Lung (tissue), 12 donors: Measurements from ENCODE around the gene TCEA3. TPM values are rescaled to one million over a fixed set of nuclear protein-coding genes. Genes with fewer than 3 reads are reported as not detected.

ENCODE experiments used
- ATAC-seq: fragments of 200-7000 bp; cut with Tn5 transposase; one replicate; pipeline ENCODE4 v1.9.1; 2020; ENCODE audit warnings: moderate number of reproducible peaks; ENCODE audit not compliant: insufficient read depth, low FRiP score
- DNase-seq, 3 donors: peaks; one replicate each; pipeline ENCODE4 v3.0.0-alpha.2; 2013 to 2017
- H3K27ac ChIP-seq, 2 donors: one replicate each; pipeline ENCODE4 v1.5.1; 2013; ENCODE audit warnings: mild to moderate bottlenecking in 2 of 2, moderate library complexity in 2 of 2, control low read depth in 1 of 2, inconsistent platforms in 1 of 2, low read depth in 1 of 2, low read length in 1 of 2
- H3K27me3 ChIP-seq, 3 donors: one replicate each; pipeline ENCODE4 v1.5.1; 2013; ENCODE audit warnings: low read length in 2 of 3; ENCODE audit not compliant: control insufficient read depth in 3 of 3, insufficient read depth in 3 of 3
- H3K36me3 ChIP-seq, 4 donors: one replicate each; pipeline ENCODE4 v1.5.1; 2013; ENCODE audit warnings: low read length in 4 of 4, mild to moderate bottlenecking in 1 of 4, moderate library complexity in 1 of 4; ENCODE audit not compliant: control insufficient read depth in 4 of 4, insufficient read depth in 4 of 4
- H3K4me1 ChIP-seq, 5 donors: one replicate each; pipeline ENCODE4 v1.5.1; 2013; ENCODE audit warnings: low read length in 5 of 5, mild to moderate bottlenecking in 2 of 5, moderate library complexity in 1 of 5; ENCODE audit not compliant: control insufficient read depth in 5 of 5, insufficient read depth in 5 of 5
- H3K4me3 ChIP-seq: one replicate; pipeline ENCODE4 v1.5.1; 2013; ENCODE audit warnings: mild to moderate bottlenecking, control low read depth, moderate library complexity
- H3K9ac ChIP-seq, 2 donors: one replicate each; pipeline ENCODE4 v1.5.1; 2013; ENCODE audit warnings: low read length in 2 of 2, control low read depth in 1 of 2; ENCODE audit not compliant: insufficient read depth in 1 of 2
- H3K9me3 ChIP-seq, 4 donors: one replicate each; pipeline ENCODE4 v1.5.1; 2013; ENCODE audit warnings: low read length in 3 of 4, mild to moderate bottlenecking in 1 of 4, moderate library complexity in 1 of 4; ENCODE audit not compliant: control insufficient read depth in 4 of 4, insufficient read depth in 3 of 4
- CTCF ChIP-seq: IDR thresholded peaks from 2 replicates; pipeline ENCODE4 v1.5.1; 2012; ENCODE audit warnings: mild to moderate bottlenecking; ENCODE audit errors: control extremely low read depth, extremely low read depth
- WGBS, 2 donors: extraction: QIAGEN DNeasy Blood & Tissue Kit; methylation state at CpG; one replicate each; pipeline ENCODE4 v1.1.7; 2013; 5-methylcytosine and 5-hydroxymethylcytosine counted together
- polyA plus RNA-seq, 2 donors: library from polyadenylated mRNA; stranded (reverse); fragments of 200-250 nt; gene quantifications; one replicate each; pipeline ENCODE4 v1.2.1, GENCODE V29; 2013
- total RNA-seq, 2 donors: library from RNA; depleted of rRNA in 1 of 2; stranded (reverse); fragments of >200 nt in 1 of 2; gene quantifications; one replicate each; pipeline ENCODE4 v1.2.1, GENCODE V29; 2014 to 2021
- donor health status: control.
- donor health status: control.
- donor health status: Bipolar disorder and iron deficiency.
- donor health status: healthy.
- donor health status: DM: yes; HTN: yes; CAD: no.

Gene TCEA3
- total and polyA plus RNA-seq, 4 donors: 10.3 to 37.5 (median 29.9) TPM

- no peak overlapping the region for H3K4me3 ChIP-seq
- H3K9ac ChIP-seq: no peak overlapping the region
- ATAC-seq (no peak), DNase-seq (no peak)
- H3K27me3 ChIP-seq: no peaks in the 10 kb centered on the region
- peaks cover 0 to 17% (median 1%) of the 10 kb centered on the region in 4 donors for H3K36me3 ChIP-seq
- 82 to 85% methylated on average over 13 of the region's 13 CpGs for WGBS, 2 donors
- TF ChIP-seq CTCF: no peak
- H3K4me1 ChIP-seq: peaks cover 12 to 28% (median 17%) of the 10 kb centered on the region in 5 donors
- no peak overlapping the region for H3K27ac ChIP-seq
- H3K9me3 ChIP-seq: no peaks in the 10 kb centered on the region
These were observed 52.3 kb downstream of the TCEA3 start for GRCh38 chr1:23371987-23372880.

GRCh38 chr1:23370709-23371584, 53.6 kb downstream of the TCEA3 start:
- no peak for TF ChIP-seq CTCF
- peak; percentile 48 to 76 (median 65) for DNase-seq
- H3K9ac ChIP-seq: peak overlapping the region in 1 of 2 donors; percentile 98

GRCh38 chr1:23370330-23370708, 54.2 kb downstream of the TCEA3 start:
- 64 to 75% methylated on average over 5 of the region's 5 CpGs for WGBS, 2 donors
- no peak for TF ChIP-seq CTCF
- Histone ChIP-seq H3K36me3 (peaks cover 0 to 28% (median 9%) of the 10 kb centered on the region in 4 donors), H3K4me1 (peaks cover 12 to 28% (median 17%) of the 10 kb centered on the region in 5 donors), H3K9me3 (peaks cover 0 to 6% (median 0%) of the 10 kb centered on the region in 4 donors), H3K27ac (peak overlapping the region; percentile 55 to 94), H3K27me3 (no peaks in the 10 kb centered on the region), H3K9ac (peak overlapping the region; percentile 70 to 98), H3K4me3 (no peak overlapping the region)
- DNase-seq (peak in 1 of 3 donors; percentile 46), ATAC-seq (no peak)

More at GRCh38 chr1:23370709-23371584, 53.6 kb downstream of the TCEA3 start:
- no peak for ATAC-seq
- Histone ChIP-seq H3K27ac (peak overlapping the region; percentile 55 to 94), H3K4me1 (peaks cover 12 to 28% (median 17%) of the 10 kb centered on the region in 5 donors), H3K27me3 (no peaks in the 10 kb centered on the region), H3K4me3 (no peak overlapping the region), H3K9me3 (peaks cover 0 to 6% (median 0%) of the 10 kb centered on the region in 4 donors), H3K36me3 (peaks cover 0 to 28% (median 8%) of the 10 kb centered on the region in 4 donors)
- WGBS, 2 donors: 45 to 57% methylated on average over 13 of the region's 13 CpGs
